HFFc6 (cell line): ENCODE results near the gene AGMAT. TPM values are rescaled to one million over a fixed set of nuclear protein-coding genes. Genes with fewer than 3 reads are reported as not detected.

ENCODE experiments used
- DNase-seq: peaks from one replicate; pipeline ENCODE4 v3.0.0-alpha.2; 2018
- H3K27ac Mint-ChIP-seq: 2 replicates; pipeline ENCODE4 v1.8.0; 2020; ENCODE audit warnings: mild to moderate bottlenecking, mixed read lengths
- H3K27me3 Mint-ChIP-seq: 2 replicates; pipeline ENCODE4 v1.8.0; 2021; ENCODE audit warnings: mild to moderate bottlenecking, moderate library complexity, mixed read lengths; ENCODE audit not compliant: insufficient read depth
- H3K36me3 Mint-ChIP-seq: 2 replicates; pipeline ENCODE4 v1.8.0; 2021; ENCODE audit warnings: low read depth, mixed read lengths
- H3K4me1 Mint-ChIP-seq: 2 replicates; pipeline ENCODE4 v1.8.0; 2020; ENCODE audit warnings: low read depth, mixed read lengths
- H3K4me3 Mint-ChIP-seq: 2 replicates; pipeline ENCODE4 v1.8.0; 2020; ENCODE audit warnings: mild to moderate bottlenecking, moderate library complexity, mixed read lengths
- H3K9me3 Mint-ChIP-seq: 2 replicates; pipeline ENCODE4 v1.8.0; 2020; ENCODE audit warnings: mild to moderate bottlenecking, mixed read lengths
- CTCF ChIP-seq: fragments of 200-600 bp; sonication (generic); IDR thresholded peaks from 2 replicates; pipeline ENCODE4 v1.5.0; 2021; ENCODE audit warnings: antibody characterized with exemption, mild to moderate bottlenecking
- total RNA-seq, 6 experiments: library from RNA; stranded (reverse); fragmentation: NEBNext Ultra II Directional; extraction: Animal tissue kit (Norgen Biotek cat#: 25700); gene quantifications; 2 replicates in 1 of 6; 3 replicates in 5 of 6; pipeline ENCODE4 v1.2.3, GENCODE V29; 2021

AGMAT gene
- total RNA-seq, 6 experiments from 2014 or later, result 0.07 to 0.14 (median 0.09) TPM; not detected in 3

- Mint-ChIP-seq H3K4me3 (no peak overlapping the region), H3K9me3 (no peaks in the 10 kb centered on the region), H3K27ac (no peak overlapping the region), H3K36me3 (peaks cover 28% of the 10 kb centered on the region), H3K27me3 (no peaks in the 10 kb centered on the region), H3K4me1 (peaks cover 24% of the 10 kb centered on the region)
- no peak for DNase-seq
- TF ChIP-seq CTCF, result no peak
Measured at GRCh38 chr1:15541231-15541792, 43.5 kb downstream of the AGMAT start.

GRCh38 chr1:15540186-15540585, 44.7 kb downstream of the AGMAT start:
- Mint-ChIP-seq H3K27me3 (no peaks in the 10 kb centered on the region), H3K4me3 (no peak overlapping the region), H3K27ac (no peak overlapping the region; the same call in 1 of the 2 replicates), H3K36me3 (peaks cover 25% of the 10 kb centered on the region), H3K4me1 (peaks cover 24% of the 10 kb centered on the region), H3K9me3 (no peaks in the 10 kb centered on the region)
- TF ChIP-seq CTCF, result no peak
- DNase-seq, result peak; percentile 4

- Mint-ChIP-seq H3K27me3 (no peaks in the 10 kb centered on the region), H3K27ac (no peak overlapping the region)
- no peak for DNase-seq
Measured at GRCh38 chr1:15538771-15539170, 46.1 kb downstream of the AGMAT start.

GRCh38 chr1:15531682-15532081, 53.2 kb downstream of the AGMAT start:
- Mint-ChIP-seq H3K27ac (no peak overlapping the region), H3K36me3 (peaks cover 6% of the 10 kb centered on the region; the same call in 1 of the 2 replicates), H3K4me1 (peaks cover 22% of the 10 kb centered on the region), H3K9me3 (no peaks in the 10 kb centered on the region), H3K4me3 (no peak overlapping the region), H3K27me3 (no peaks in the 10 kb centered on the region)
- no peak for TF ChIP-seq CTCF
- no peak for DNase-seq

More at GRCh38 chr1:15538771-15539170, 46.1 kb downstream of the AGMAT start:
- Mint-ChIP-seq H3K9me3 (no peaks in the 10 kb centered on the region), H3K4me3 (no peak overlapping the region), H3K36me3 (peaks cover 25% of the 10 kb centered on the region), H3K4me1 (peaks cover 19% of the 10 kb centered on the region)
- TF ChIP-seq CTCF, result no peak

GRCh38 chr1:15531003-15531402, 53.8 kb downstream of the AGMAT start:
- no peak overlapping the region for H3K27ac Mint-ChIP-seq
- no peaks in the 10 kb centered on the region for H3K36me3 Mint-ChIP-seq
- no peaks in the 10 kb centered on the region for H3K9me3 Mint-ChIP-seq
- no peaks in the 10 kb centered on the region; the same call in 1 of the 2 replicates for H3K27me3 Mint-ChIP-seq
- DNase-seq, result no peak
- no peak overlapping the region for H3K4me3 Mint-ChIP-seq
- peaks cover 28% of the 10 kb centered on the region for H3K4me1 Mint-ChIP-seq
- no peak for TF ChIP-seq CTCF
